HFF-Myc (cell line): Measurements from ENCODE around the gene ATL3.
"Not testable (repeated sequence)": the region's sequence is repeated elsewhere in the genome, so short reads cannot be mapped to it uniquely, and the experiment has no call there.

Experiments used
- DNase-seq: peaks from one replicate; pipeline ENCODE4 v3.0.0-alpha.2; 2011; ENCODE audit warnings: low read depth; ENCODE audit errors: extremely low read depth
- H3K4me3 ChIP-seq: replicated peaks from 2 replicates; pipeline ENCODE4 v1.5.1; 2011; ENCODE audit warnings: low read depth, mild to moderate bottlenecking, control low read depth, low read length
- CTCF ChIP-seq: IDR thresholded peaks from 2 replicates; pipeline ENCODE4 v1.5.1; 2012; ENCODE audit warnings: mild to moderate bottlenecking, low read depth, low read length, control low read depth; ENCODE audit errors: missing control alignments

ATL3 gene

GRCh38 chr11:63698976-63699733, 28.0 kb upstream of the ATL3 start:
- DNase-seq = no peak
- no peak overlapping the region for H3K4me3 ChIP-seq
- no peak for TF ChIP-seq CTCF

GRCh38 chr11:63694596-63694995, 23.4 kb upstream of the ATL3 start:
- no peak overlapping the region for H3K4me3 ChIP-seq
- TF ChIP-seq CTCF = no peak
- DNase-seq = no peak

- H3K4me3 ChIP-seq = no peak overlapping the region
- no peak for DNase-seq
- TF ChIP-seq CTCF = no peak
Observed at GRCh38 chr11:63687845-63688244, 16.7 kb upstream of the ATL3 start.

GRCh38 chr11:63686926-63687325, 15.8 kb upstream of the ATL3 start:
- no peak for DNase-seq
- no peak overlapping the region for H3K4me3 ChIP-seq

GRCh38 chr11:63685158-63685721, 14.1 kb upstream of the ATL3 start:
- not testable (repeated sequence) for H3K4me3 ChIP-seq, DNase-seq

More at GRCh38 chr11:63686926-63687325, 15.8 kb upstream of the ATL3 start:
- no peak for TF ChIP-seq CTCF

GRCh38 chr11:63683133-63683991, 12.2 kb upstream of the ATL3 start:
- peak overlapping the region; percentile 89 for H3K4me3 ChIP-seq
- no peak for DNase-seq
- no peak for TF ChIP-seq CTCF
